Small intestine (tissue), 7 donors: ENCODE measurements around the gene SERPINA1. TPM values are rescaled to one million over a fixed set of nuclear protein-coding genes. Genes with fewer than 3 reads are reported as not detected.

ENCODE experiments used
- DNase-seq, 2 donors: peaks; one replicate each; pipeline versions ENCODE4 v3.0.0 to v3.0.0-alpha.2; 2013
- FAIRE-seq: peaks from 2 replicates; lab custom pipeline; 2012; peaks lifted over from hg19 to GRCh38; lab: Jason Lieb, UNC
- H3K27ac ChIP-seq, 3 donors: one replicate each; pipeline ENCODE4 v1.5.1; 2013; ENCODE audit warnings: low read length in 2 of 3, mild to moderate bottlenecking in 2 of 3, control low read depth in 1 of 3, inconsistent platforms in 1 of 3, low read depth in 1 of 3, moderate library complexity in 1 of 3
- H3K27me3 ChIP-seq, 3 donors: one replicate each; pipeline ENCODE4 v1.6.1; 2013; ENCODE audit warnings: low read length in 3 of 3, inconsistent platforms in 1 of 3; ENCODE audit not compliant: control insufficient read depth in 3 of 3, insufficient read depth in 3 of 3
- H3K36me3 ChIP-seq, 3 donors: one replicate each; pipeline ENCODE4 v1.6.1; 2013; ENCODE audit warnings: low read length in 3 of 3, inconsistent platforms in 1 of 3, low read depth in 1 of 3, mild to moderate bottlenecking in 1 of 3, moderate library complexity in 1 of 3; ENCODE audit not compliant: control insufficient read depth in 3 of 3, insufficient read depth in 2 of 3
- H3K4me1 ChIP-seq, 3 donors: one replicate each; pipeline ENCODE4 v1.6.1; 2013; ENCODE audit warnings: low read length in 2 of 3, inconsistent platforms in 1 of 3, low read depth in 1 of 3, mild to moderate bottlenecking in 1 of 3, moderate library complexity in 1 of 3; ENCODE audit not compliant: control insufficient read depth in 3 of 3, insufficient read depth in 2 of 3
- H3K4me3 ChIP-seq, 3 donors: one replicate each; pipeline ENCODE4 v1.5.1; 2013; ENCODE audit warnings: low read length in 3 of 3, control low read depth in 1 of 3, inconsistent platforms in 1 of 3, low read depth in 1 of 3, mild to moderate bottlenecking in 1 of 3, moderate library complexity in 1 of 3
- H3K9me3 ChIP-seq, 2 donors: one replicate each; pipeline ENCODE4 v1.6.1; 2013; ENCODE audit warnings: low read depth in 1 of 2, low read length in 1 of 2; ENCODE audit not compliant: control insufficient read depth in 2 of 2, insufficient read depth in 1 of 2
- WGBS, 3 donors: extraction: QIAGEN DNeasy Blood & Tissue Kit; methylation state at CpG; one replicate each; pipeline ENCODE4 v1.1.7; 2013; 5-methylcytosine and 5-hydroxymethylcytosine counted together
- polyA plus RNA-seq, 4 donors: library from polyadenylated mRNA; stranded (reverse) in 3 of 4; unstranded in 1 of 4; fragments of 200-250 nt in 3 of 4; fragments of 120-200 nt in 1 of 4; gene quantifications; one replicate each; pipeline versions ENCODE4 v1.2.1 to v1.2.3, GENCODE V29; 2013
- donor health status: healthy with polysubstance abuse.
- donor health status: control.
- donor health status: control.
- donor health status: Bipolar disorder and iron deficiency.
- donor health status: healthy.

Gene SERPINA1
- polyA plus RNA-seq, 4 donors, result 204 to 3,497 (median 330) TPM

DNA sequence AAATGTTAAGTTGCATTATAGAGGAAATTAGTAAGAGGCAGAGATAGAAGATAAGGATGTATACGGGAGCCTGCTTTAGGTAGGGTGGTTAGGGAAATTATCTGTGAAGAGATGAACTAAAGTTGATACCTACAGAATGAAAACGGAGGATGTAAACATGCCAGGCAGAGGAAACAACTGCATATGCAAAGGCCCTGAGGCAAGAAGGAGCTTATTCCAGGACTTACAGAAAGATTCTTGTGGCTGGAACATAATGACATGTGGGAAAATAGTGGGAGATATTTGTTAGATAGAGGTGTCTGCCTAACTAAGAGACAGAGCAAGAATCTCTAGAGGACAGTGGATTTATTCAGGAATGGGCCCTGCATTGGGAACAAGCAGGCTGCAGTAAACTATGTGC is 16.2 kb upstream of the SERPINA1 start:
- no peak for DNase-seq
- FAIRE-seq, result no peak

DNA sequence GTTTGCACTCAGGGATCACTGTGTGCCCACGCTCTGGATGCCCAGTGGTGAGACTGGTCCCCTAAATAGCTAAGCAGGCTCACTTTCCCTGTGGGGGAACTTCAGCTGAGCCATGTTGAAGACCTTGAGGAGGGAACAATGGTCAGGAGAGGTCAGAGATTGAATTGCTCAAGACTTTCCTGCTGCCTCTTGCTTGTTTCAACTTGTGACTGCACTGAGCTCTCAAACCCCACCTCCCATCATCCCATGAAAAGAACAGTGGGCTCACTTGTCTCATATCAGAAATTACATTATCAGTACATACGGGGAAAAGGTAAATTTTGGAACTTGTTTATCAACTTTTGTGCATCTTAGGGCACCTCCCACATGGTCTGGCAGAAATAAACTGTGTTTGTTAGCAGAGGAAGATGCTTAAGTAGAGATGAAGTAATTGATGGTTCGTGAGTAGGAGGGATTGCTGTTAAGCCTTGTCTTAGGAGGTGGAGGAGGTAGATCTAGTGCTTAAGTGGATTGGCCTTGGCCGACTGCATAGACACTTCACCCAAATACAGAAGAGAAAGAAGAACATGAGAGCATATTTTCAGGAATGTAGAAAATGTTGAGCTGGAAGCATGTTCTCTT is 15.0 kb upstream of the SERPINA1 start:
- H3K27me3 ChIP-seq, result no peaks in the 10 kb centered on the region
- no peaks in the 10 kb centered on the region for H3K9me3 ChIP-seq
- no peak for DNase-seq
- no peaks in the 10 kb centered on the region for H3K36me3 ChIP-seq
- H3K27ac ChIP-seq, result no peak overlapping the region
- WGBS, 3 donors, result 63 to 70% (median 65%) methylated on average over 4 of the region's 4 CpGs
- FAIRE-seq, result no peak
- no peak overlapping the region for H3K4me3 ChIP-seq
- no peaks in the 10 kb centered on the region for H3K4me1 ChIP-seq

More for the DNA sequence above, 16.2 kb upstream of the SERPINA1 start:
- Histone ChIP-seq H3K4me1 (no peaks in the 10 kb centered on the region), H3K27me3 (no peaks in the 10 kb centered on the region), H3K36me3 (no peaks in the 10 kb centered on the region), H3K9me3 (no peaks in the 10 kb centered on the region), H3K27ac (no peak overlapping the region), H3K4me3 (no peak overlapping the region)
- WGBS, 3 donors, result 77 to 82% (median 81%) methylated on average over 2 of the region's 2 CpGs

DNA sequence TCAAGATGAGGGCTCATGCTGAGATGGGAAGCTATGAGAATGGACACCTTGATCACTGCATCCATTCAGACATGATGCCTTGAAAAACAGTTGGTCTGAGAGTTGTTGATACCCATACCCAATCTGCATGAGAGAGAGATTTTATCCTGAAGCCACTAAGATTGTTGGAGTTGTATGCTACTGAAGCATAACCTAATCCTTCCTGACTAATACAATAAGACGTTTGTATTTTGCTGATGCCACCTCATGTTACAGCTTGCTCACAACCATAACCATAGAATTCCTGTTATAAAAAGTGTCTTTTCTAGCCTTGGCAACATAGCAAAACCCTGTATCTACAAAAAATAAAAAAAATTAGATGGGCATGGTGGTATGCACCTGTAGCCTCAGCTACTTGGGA is 12.7 kb upstream of the SERPINA1 start:
- Histone ChIP-seq H3K4me3 (no peak overlapping the region), H3K27me3 (no peaks in the 10 kb centered on the region), H3K36me3 (no peaks in the 10 kb centered on the region), H3K4me1 (peaks cover 0 to 3% (median 0%) of the 10 kb centered on the region in 3 donors), H3K9me3 (no peaks in the 10 kb centered on the region), H3K27ac (no peak overlapping the region)
- no peak for FAIRE-seq
- WGBS, 3 donors, result 74 to 80% (median 77%) methylated on average over 1 of the region's 1 CpG
- no peak for DNase-seq

DNA sequence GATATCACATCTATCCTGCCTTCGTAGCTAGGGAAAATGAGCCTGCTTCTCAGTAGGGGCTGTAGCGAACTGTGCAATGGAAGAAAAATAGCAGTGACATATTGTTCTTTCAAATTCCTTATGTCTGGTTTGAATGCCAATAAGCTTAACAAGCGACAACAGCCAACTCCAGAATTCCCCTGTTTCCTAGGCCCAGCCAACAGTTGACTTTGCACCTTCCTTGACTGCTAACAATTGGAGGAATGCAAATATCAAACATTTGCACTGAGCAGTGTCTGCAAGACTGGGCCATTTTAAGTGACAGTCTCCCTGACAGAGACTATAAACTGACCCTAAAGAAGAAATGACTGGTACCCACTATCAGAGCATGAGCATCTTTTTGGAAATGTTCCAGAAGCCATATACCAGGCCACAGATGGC is 12.0 kb upstream of the SERPINA1 start:
- DNase-seq (no peak), FAIRE-seq (no peak)
- Histone ChIP-seq H3K27me3 (no peaks in the 10 kb centered on the region), H3K4me1 (peaks cover 0 to 8% (median 0%) of the 10 kb centered on the region in 3 donors), H3K27ac (no peak overlapping the region), H3K4me3 (no peak overlapping the region), H3K36me3 (no peaks in the 10 kb centered on the region), H3K9me3 (no peaks in the 10 kb centered on the region)
- WGBS, 3 donors, result 81 to 83% (median 83%) methylated on average over 3 of the region's 3 CpGs

DNA sequence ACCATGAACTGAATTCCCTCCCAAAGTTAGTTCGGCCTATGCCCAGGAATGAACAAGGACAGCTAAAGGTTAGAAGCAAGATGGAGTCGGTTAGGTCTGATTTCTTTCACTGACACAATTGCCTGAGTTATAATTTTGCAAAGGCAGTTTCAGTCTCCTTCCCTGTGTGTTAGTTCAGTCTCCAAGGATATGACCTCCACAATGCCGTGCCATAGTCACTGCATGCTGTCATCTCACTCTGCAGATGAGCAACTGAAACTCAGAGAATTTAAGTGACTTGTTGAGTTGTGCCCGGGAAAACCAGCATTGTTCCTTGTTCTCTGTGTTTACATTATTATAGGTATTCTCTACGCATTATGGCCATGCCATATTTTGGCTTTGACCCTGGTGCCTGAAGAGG is 10.1 kb upstream of the SERPINA1 start:
- no peak overlapping the region for H3K4me3 ChIP-seq
- DNase-seq (no peak), FAIRE-seq (no peak)
- no peaks in the 10 kb centered on the region for H3K27me3 ChIP-seq
- peaks cover 0 to 20% (median 0%) of the 10 kb centered on the region in 3 donors for H3K4me1 ChIP-seq
- 87 to 89% (median 87%) methylated on average over 5 of the region's 5 CpGs for WGBS, 3 donors
- H3K9me3 ChIP-seq, result no peaks in the 10 kb centered on the region
- no peak overlapping the region for H3K27ac ChIP-seq
- no peaks in the 10 kb centered on the region for H3K36me3 ChIP-seq

DNA sequence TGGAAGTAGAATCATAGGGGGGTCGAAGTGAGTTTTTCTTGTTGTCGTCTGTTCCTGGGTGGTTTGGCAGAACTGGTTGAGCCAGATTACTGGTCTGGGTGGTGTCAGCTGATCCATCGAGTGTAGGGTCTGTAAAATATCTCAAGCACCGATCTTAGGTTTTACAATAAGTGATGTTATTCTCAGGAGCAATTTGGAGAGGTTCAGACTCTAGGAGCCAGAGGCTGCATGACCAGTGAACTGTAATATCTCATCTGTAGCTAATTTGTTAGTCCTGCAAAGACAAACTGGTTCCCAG is 9.7 kb upstream of the SERPINA1 start:
- no peak for DNase-seq
- H3K4me3 ChIP-seq, result no peak overlapping the region
- H3K9me3 ChIP-seq, result no peaks in the 10 kb centered on the region
- peaks cover 0 to 20% (median 0%) of the 10 kb centered on the region in 3 donors for H3K4me1 ChIP-seq
- H3K27me3 ChIP-seq, result no peaks in the 10 kb centered on the region
- 7 to 18% (median 15%) methylated on average over 4 of the region's 4 CpGs for WGBS, 3 donors
- H3K36me3 ChIP-seq, result no peaks in the 10 kb centered on the region
- H3K27ac ChIP-seq, result no peak overlapping the region
- FAIRE-seq, result no peak

DNA sequence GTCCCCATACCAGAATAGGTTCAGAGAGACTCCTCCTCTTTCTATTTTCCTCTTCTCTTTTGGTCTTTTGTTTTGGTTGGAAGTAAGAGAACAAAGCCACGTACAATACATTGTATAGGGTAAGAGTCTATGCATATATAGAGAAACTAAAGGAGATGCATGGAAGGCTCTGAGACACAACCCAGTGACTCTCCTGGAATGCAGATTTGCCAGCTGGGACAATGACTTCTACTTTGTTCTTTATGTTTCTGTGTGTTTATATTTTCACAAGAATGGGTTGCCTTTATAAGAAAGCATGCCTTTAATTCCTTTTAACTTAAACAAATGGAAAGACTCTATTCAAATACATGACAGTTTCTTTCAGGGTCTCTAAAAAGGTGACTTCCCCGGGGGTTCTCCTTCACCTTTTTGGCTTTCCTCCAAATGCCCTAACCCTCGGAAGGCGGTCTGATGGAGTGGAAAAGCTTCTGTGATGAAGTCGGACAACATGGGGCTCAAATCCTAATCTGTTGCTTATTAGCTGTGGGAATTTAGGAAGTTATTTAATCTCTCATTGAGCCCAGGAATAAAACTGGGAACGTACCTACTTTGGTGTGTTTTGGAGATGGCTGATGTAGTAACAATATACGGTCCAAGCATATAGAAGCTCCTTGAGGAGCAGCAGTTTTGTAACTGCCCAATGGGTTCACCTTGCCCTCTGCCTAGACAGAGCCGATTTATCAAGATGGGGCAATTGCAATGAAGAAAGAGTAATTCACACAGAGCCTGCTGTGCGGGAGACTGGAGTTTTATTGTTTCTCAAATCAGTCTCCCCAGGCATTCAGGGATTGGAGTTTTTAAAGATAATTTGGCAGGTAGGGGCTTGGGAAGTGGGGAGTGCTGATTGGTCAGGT is 9.1 kb upstream of the SERPINA1 start:
- Histone ChIP-seq H3K9me3 (no peaks in the 10 kb centered on the region), H3K4me1 (peaks cover 0 to 20% (median 0%) of the 10 kb centered on the region in 3 donors), H3K36me3 (no peaks in the 10 kb centered on the region), H3K4me3 (no peak overlapping the region), H3K27me3 (no peaks in the 10 kb centered on the region), H3K27ac (no peak overlapping the region)
- FAIRE-seq (no peak), DNase-seq (no peak)
- WGBS, 3 donors, result 54 to 69% (median 60%) methylated on average over 9 of the region's 9 CpGs

DNA sequence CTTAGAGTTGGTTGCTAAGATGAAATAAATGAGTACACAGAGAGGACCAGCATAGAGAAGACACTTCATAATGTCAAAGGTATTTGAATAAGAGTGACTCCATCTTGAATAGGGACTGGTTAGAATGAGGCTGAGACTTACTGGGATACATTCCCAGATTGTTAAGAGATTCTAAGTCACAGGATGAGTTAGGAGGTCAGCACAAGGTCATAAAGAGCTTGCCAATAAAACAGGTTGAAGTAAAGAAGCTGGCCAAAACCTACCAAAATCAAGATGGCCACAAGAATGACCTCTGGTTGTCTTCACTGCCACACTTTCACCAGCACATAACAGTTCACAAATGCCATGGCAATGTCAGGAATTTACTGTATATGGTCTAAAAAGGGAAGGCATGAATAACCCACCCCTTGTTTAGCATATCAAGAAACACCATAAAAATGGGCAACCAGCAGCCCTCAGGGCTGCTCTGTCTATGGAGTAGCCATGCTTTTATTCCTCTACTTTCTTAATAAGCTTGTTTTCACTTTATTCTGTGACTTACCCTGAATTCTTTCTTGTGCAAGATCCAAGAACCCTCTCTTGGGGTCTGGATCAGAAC is 8.3 kb upstream of the SERPINA1 start:
- Histone ChIP-seq H3K9me3 (no peaks in the 10 kb centered on the region), H3K27me3 (no peaks in the 10 kb centered on the region), H3K27ac (no peak overlapping the region), H3K4me1 (peaks cover 0 to 20% (median 0%) of the 10 kb centered on the region in 3 donors), H3K36me3 (no peaks in the 10 kb centered on the region), H3K4me3 (no peak overlapping the region)
- no peak for FAIRE-seq
- DNase-seq, result no peak
